Loucy (cell line): ENCODE measurements around the gene L3MBTL4.

Experiments used
- H2AFZ ChIP-seq: fragments of 200-600 bp; sonication (generic); 2 replicates; pipeline ENCODE4 v1.6.0; 2016; ENCODE audit warnings: antibody characterized with exemption, mild to moderate bottlenecking, low read length, moderate library complexity
- H3F3A ChIP-seq: fragments of 200-600 bp; 2 replicates; pipeline ENCODE4 v1.6.0; 2016; ENCODE audit warnings: antibody characterized with exemption, low read depth, mild to moderate bottlenecking
- H3K27me3 ChIP-seq: fragments of 200-600 bp; sonication (generic); 2 replicates; pipeline ENCODE4 v1.6.1; 2014; ENCODE audit warnings: low read length, mild to moderate bottlenecking; ENCODE audit not compliant: insufficient read depth, poor library complexity, severe bottlenecking
- H3K36me3 ChIP-seq: fragments of 200-600 bp; sonication (generic); 2 replicates; pipeline ENCODE4 v1.6.1; 2016; ENCODE audit warnings: low read length; ENCODE audit not compliant: insufficient read depth
- H3K4me1 ChIP-seq: fragments of 200-600 bp; sonication (generic); 2 replicates; pipeline ENCODE4 v1.5.1; 2014; ENCODE audit warnings: low read length, mild to moderate bottlenecking; ENCODE audit not compliant: insufficient read depth, poor library complexity, severe bottlenecking
- H3K4me2 ChIP-seq: fragments of 200-600 bp; sonication (generic); 2 replicates; pipeline ENCODE4 v1.6.0; 2014; ENCODE audit warnings: antibody characterized with exemption, low read length, low read depth, mild to moderate bottlenecking; ENCODE audit not compliant: poor library complexity, severe bottlenecking
- H3K4me3 ChIP-seq: fragments of 200-600 bp; sonication (generic); 2 replicates; pipeline ENCODE4 v1.5.1; 2014; ENCODE audit warnings: low read length, mild to moderate bottlenecking, mixed read lengths; ENCODE audit not compliant: poor library complexity, severe bottlenecking
- H3K79me2 ChIP-seq: fragments of 200-600 bp; sonication (generic); 2 replicates; pipeline ENCODE4 v1.6.1; 2014; ENCODE audit warnings: low read length; ENCODE audit not compliant: insufficient read depth
- H3K9ac ChIP-seq: fragments of 200-600 bp; sonication (generic); 2 replicates; pipeline ENCODE4 v1.6.0; 2014; ENCODE audit warnings: mild to moderate bottlenecking, low read depth, low read length, moderate library complexity; ENCODE audit not compliant: poor library complexity, severe bottlenecking
- H3K9me2 ChIP-seq: fragments of 200-600 bp; sonication (generic); replicated peaks from 2 replicates; pipeline ENCODE4 v1.6.1; 2016; ENCODE audit warnings: low read depth, low read length, mixed read lengths
- H3K9me3 ChIP-seq: fragments of 200-600 bp; sonication (generic); 2 replicates; pipeline ENCODE4 v1.6.1; 2014; ENCODE audit warnings: mild to moderate bottlenecking, antibody characterized with exemption, low read length, low read depth; ENCODE audit not compliant: insufficient read depth
- H4K20me1 ChIP-seq: fragments of 200-600 bp; sonication (generic); 2 replicates; pipeline ENCODE4 v1.6.0; 2014; ENCODE audit warnings: antibody characterized with exemption, low read length, mild to moderate bottlenecking; ENCODE audit not compliant: insufficient read depth, poor library complexity, severe bottlenecking
- EZH2phosphoT487 ChIP-seq: fragments of 200-600 bp; IDR thresholded peaks from 2 replicates; pipeline ENCODE4 v1.6.1; 2018; ENCODE audit warnings: antibody characterized with exemption, mild to moderate bottlenecking, moderate library complexity, borderline replicate concordance
- TF ChIP-seq, protein P1 (sequence below): fragments of 200-600 bp; sonication (generic); conservative IDR thresholded peaks from 2 replicates; pipeline ENCODE4 v1.5.1; 2014; ENCODE audit warnings: mild to moderate bottlenecking, antibody characterized with exemption, low read length

The L3MBTL4 gene

GRCh38 chr18:6330786-6331185, 83.9 kb downstream of the L3MBTL4 start:
- Histone ChIP-seq H4K20me1 (no peaks in the 10 kb centered on the region), H3K36me3 (no peaks in the 10 kb centered on the region), H3F3A (no peaks in the 10 kb centered on the region), H3K9ac (no peak overlapping the region), H3K4me2 (no peak overlapping the region), H3K4me3 (no peak overlapping the region), H3K27me3 (no peaks in the 10 kb centered on the region), H3K9me3 (no peaks in the 10 kb centered on the region), H2AFZ (no peak overlapping the region), H3K4me1 (no peaks in the 10 kb centered on the region), H3K79me2 (no peaks in the 10 kb centered on the region), H3K9me2 (no peaks in the 10 kb centered on the region)
- TF ChIP-seq EZH2phosphoT487, result no peak
- TF ChIP-seq, protein P1, sequence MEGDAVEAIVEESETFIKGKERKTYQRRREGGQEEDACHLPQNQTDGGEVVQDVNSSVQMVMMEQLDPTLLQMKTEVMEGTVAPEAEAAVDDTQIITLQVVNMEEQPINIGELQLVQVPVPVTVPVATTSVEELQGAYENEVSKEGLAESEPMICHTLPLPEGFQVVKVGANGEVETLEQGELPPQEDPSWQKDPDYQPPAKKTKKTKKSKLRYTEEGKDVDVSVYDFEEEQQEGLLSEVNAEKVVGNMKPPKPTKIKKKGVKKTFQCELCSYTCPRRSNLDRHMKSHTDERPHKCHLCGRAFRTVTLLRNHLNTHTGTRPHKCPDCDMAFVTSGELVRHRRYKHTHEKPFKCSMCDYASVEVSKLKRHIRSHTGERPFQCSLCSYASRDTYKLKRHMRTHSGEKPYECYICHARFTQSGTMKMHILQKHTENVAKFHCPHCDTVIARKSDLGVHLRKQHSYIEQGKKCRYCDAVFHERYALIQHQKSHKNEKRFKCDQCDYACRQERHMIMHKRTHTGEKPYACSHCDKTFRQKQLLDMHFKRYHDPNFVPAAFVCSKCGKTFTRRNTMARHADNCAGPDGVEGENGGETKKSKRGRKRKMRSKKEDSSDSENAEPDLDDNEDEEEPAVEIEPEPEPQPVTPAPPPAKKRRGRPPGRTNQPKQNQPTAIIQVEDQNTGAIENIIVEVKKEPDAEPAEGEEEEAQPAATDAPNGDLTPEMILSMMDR, result no peak

GRCh38 chr18:6328621-6329010, 86.1 kb downstream of the L3MBTL4 start:
- TF ChIP-seq, protein P1, result no peak
- no peak for TF ChIP-seq EZH2phosphoT487

DNA sequence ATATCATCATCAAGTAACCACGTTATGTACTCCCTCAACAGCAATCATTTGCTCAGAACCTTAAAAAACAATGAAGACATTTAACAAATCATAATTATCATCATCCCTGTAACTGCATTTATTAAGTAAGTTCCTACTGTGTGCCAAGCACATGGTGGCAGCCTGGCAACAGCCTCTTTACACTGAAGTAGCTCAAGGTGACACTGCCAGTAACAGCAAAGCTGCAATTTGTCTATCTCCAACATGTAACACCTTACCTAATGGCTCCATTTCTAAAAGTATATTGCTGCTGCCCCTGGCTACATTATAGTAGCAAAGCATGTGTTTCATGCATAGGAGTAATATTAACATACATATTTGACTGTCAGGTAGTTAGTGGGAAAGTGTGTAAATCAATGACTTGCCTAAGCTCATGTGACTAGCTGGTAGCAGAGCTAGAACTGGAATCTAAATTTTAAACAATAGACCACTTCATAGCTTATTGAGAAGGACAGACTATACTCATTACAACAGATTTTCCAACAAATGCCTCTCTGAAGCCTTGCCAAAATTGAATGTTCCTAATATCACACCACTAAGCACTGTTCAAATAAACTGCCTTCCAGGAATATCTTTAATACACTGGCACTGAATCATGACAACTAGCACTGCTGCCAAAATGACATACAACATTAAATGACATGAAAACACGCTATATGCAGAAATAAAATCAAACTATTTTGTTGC, 86.7 kb downstream of the L3MBTL4 start:
- Histone ChIP-seq H3K36me3 (no peaks in the 10 kb centered on the region), H3K4me2 (no peak overlapping the region), H3K27me3 (no peaks in the 10 kb centered on the region), H3K9me2 (no peaks in the 10 kb centered on the region), H3F3A (no peaks in the 10 kb centered on the region), H4K20me1 (no peaks in the 10 kb centered on the region), H3K4me3 (no peak overlapping the region), H2AFZ (no peak overlapping the region), H3K79me2 (no peaks in the 10 kb centered on the region), H3K4me1 (no peaks in the 10 kb centered on the region), H3K9ac (no peak overlapping the region), H3K9me3 (no peaks in the 10 kb centered on the region)
- no peak for TF ChIP-seq EZH2phosphoT487
- TF ChIP-seq, protein P1, result no peak

More at GRCh38 chr18:6328621-6329010, 86.1 kb downstream of the L3MBTL4 start:
- H3K79me2 ChIP-seq, result no peaks in the 10 kb centered on the region
- no peaks in the 10 kb centered on the region for H3F3A ChIP-seq
- H3K4me1 ChIP-seq, result no peaks in the 10 kb centered on the region
- no peaks in the 10 kb centered on the region for H4K20me1 ChIP-seq
- H3K9me3 ChIP-seq, result no peaks in the 10 kb centered on the region
- H2AFZ ChIP-seq, result no peak overlapping the region
- no peak overlapping the region for H3K4me3 ChIP-seq
- no peaks in the 10 kb centered on the region for H3K36me3 ChIP-seq
- no peak overlapping the region for H3K4me2 ChIP-seq
- H3K27me3 ChIP-seq, result no peaks in the 10 kb centered on the region
- no peaks in the 10 kb centered on the region for H3K9me2 ChIP-seq
- no peak overlapping the region for H3K9ac ChIP-seq
